Liver (tissue), 9 donors: ENCODE results near the gene NFATC1. TPM values are rescaled to one million over a fixed set of nuclear protein-coding genes. Genes with fewer than 3 reads are reported as not detected.

Source experiments
- DNase-seq: peaks from one replicate; pipeline ENCODE4 v3.0.0-alpha.2; 2017; ENCODE audit warnings: low spot score
- H3K27ac ChIP-seq, 2 donors: one replicate each; pipeline ENCODE4 v1.7.0; 2013; ENCODE audit warnings: inconsistent platforms in 2 of 2, low read length in 2 of 2, control low read depth in 1 of 2, low read depth in 1 of 2, mild to moderate bottlenecking in 1 of 2
- H3K27me3 ChIP-seq, 4 donors: one replicate each; pipeline versions ENCODE4 v1.6.1 to v1.7.0; 2013; ENCODE audit warnings: low read length in 3 of 4, inconsistent platforms in 1 of 4, mild to moderate bottlenecking in 1 of 4, moderate library complexity in 1 of 4; ENCODE audit not compliant: control insufficient read depth in 4 of 4, insufficient read depth in 4 of 4
- H3K36me3 ChIP-seq, 4 donors: one replicate each; pipeline versions ENCODE4 v1.6.1 to v1.7.0; 2013; ENCODE audit warnings: low read length in 3 of 4, mild to moderate bottlenecking in 3 of 4, low read depth in 1 of 4, moderate library complexity in 1 of 4; ENCODE audit not compliant: control insufficient read depth in 4 of 4, insufficient read depth in 3 of 4
- H3K4me1 ChIP-seq, 4 donors: one replicate each; pipeline versions ENCODE4 v1.6.1 to v1.7.0; 2013; ENCODE audit warnings: low read length in 3 of 4, mild to moderate bottlenecking in 3 of 4, moderate library complexity in 1 of 4; ENCODE audit not compliant: control insufficient read depth in 4 of 4, insufficient read depth in 4 of 4
- H3K4me3 ChIP-seq, 3 donors: one replicate each; pipeline versions ENCODE4 v1.6.1 to v1.7.0; 2013; ENCODE audit warnings: low read length in 3 of 3, control low read depth in 1 of 3, low read depth in 1 of 3, mild to moderate bottlenecking in 1 of 3
- H3K9ac ChIP-seq, 2 donors: one replicate each; pipeline ENCODE4 v1.7.0; 2013; ENCODE audit warnings: low read length in 2 of 2, mild to moderate bottlenecking in 2 of 2, moderate library complexity in 2 of 2, control low read depth in 1 of 2, low read depth in 1 of 2
- H3K9me3 ChIP-seq, 4 donors: one replicate each; pipeline versions ENCODE4 v1.6.1 to v1.7.0; 2013; ENCODE audit warnings: low read length in 3 of 4; ENCODE audit not compliant: control insufficient read depth in 4 of 4
- EGR1 ChIP-seq, 2 donors: IDR thresholded peaks; 2 replicates each; pipeline ENCODE4 v1.6.1; 2016 to 2018; ENCODE audit warnings: antibody characterized with exemption in 2 of 2, low read depth in 2 of 2
- FOXA1 ChIP-seq: IDR thresholded peaks from 2 replicates; pipeline ENCODE4 v1.6.1; 2016; ENCODE audit warnings: antibody characterized with exemption
- FOXA2 ChIP-seq: IDR thresholded peaks from 2 replicates; pipeline ENCODE4 v1.6.1; 2016; ENCODE audit warnings: antibody characterized with exemption
- GABPA ChIP-seq, 2 donors: IDR thresholded peaks in 1 of 2; conservative IDR thresholded peaks in 1 of 2; 2 replicates each; pipeline ENCODE4 v1.6.1; 2016; ENCODE audit warnings: antibody characterized with exemption in 2 of 2, mild to moderate bottlenecking in 1 of 2, moderate library complexity in 1 of 2
- HNF4A ChIP-seq, 2 donors: conservative IDR thresholded peaks; 2 replicates each; pipeline ENCODE4 v1.6.1; 2016; ENCODE audit warnings: antibody characterized with exemption in 2 of 2, mild to moderate bottlenecking in 2 of 2
- HNF4G ChIP-seq: IDR thresholded peaks from 2 replicates; pipeline ENCODE4 v1.6.1; 2016; ENCODE audit warnings: antibody characterized with exemption
- JUND ChIP-seq, 2 donors: IDR thresholded peaks; 2 replicates each; pipeline ENCODE4 v1.6.1; 2016; ENCODE audit warnings: antibody characterized with exemption in 2 of 2
- RAD21 ChIP-seq, 2 donors: IDR thresholded peaks; 2 replicates each; pipeline ENCODE4 v1.6.1; 2016; ENCODE audit warnings: antibody characterized with exemption in 2 of 2, mild to moderate bottlenecking in 2 of 2
- RXRA ChIP-seq, 2 donors: IDR thresholded peaks; 2 replicates each; pipeline ENCODE4 v1.6.1; 2017 to 2018; ENCODE audit warnings: antibody characterized with exemption in 2 of 2, mild to moderate bottlenecking in 1 of 2
- SP1 ChIP-seq: IDR thresholded peaks from 2 replicates; pipeline ENCODE4 v1.6.1; 2018; ENCODE audit warnings: antibody characterized with exemption, mild to moderate bottlenecking
- TAF1 ChIP-seq: conservative IDR thresholded peaks from 2 replicates; pipeline ENCODE4 v1.6.1; 2016; ENCODE audit warnings: antibody characterized with exemption, mild to moderate bottlenecking
- YY1 ChIP-seq: IDR thresholded peaks from 2 replicates; pipeline ENCODE4 v1.6.1; 2016; ENCODE audit warnings: antibody characterized with exemption, mild to moderate bottlenecking
- WGBS: extraction: QIAGEN DNeasy Blood & Tissue Kit; methylation state at CpG from one replicate; pipeline ENCODE4 v1.1.7; 2013; 5-methylcytosine and 5-hydroxymethylcytosine counted together
- polyA plus RNA-seq, 2 donors: library from polyadenylated mRNA; stranded (reverse) in 1 of 2; unstranded in 1 of 2; fragments of 200-250 nt in 1 of 2; fragments of >200 nt in 1 of 2; fragmentation: Nextera tagmentation in 1 of 2; extraction: Ambion mirVana in 1 of 2; gene quantifications; one replicate each; pipeline versions ENCODE4 v1.2.1 to v1.2.3, GENCODE V29; 2013 to 2015
- total RNA-seq, 2 donors: library from RNA; depleted of rRNA; stranded (reverse); fragments of >200 nt; gene quantifications; one replicate each; pipeline ENCODE4 v1.2.3, GENCODE V29; 2014
- TF ChIP-seq, protein P1 (sequence below): fragments of 150-350 bp; IDR thresholded peaks from 2 replicates; pipeline ENCODE4 v1.5.1; 2017; ENCODE audit warnings: improper control_type of control experiment, low read depth, low read length; ENCODE audit not compliant: missing input control
- TF ChIP-seq, protein P2 (sequence below): IDR thresholded peaks from 2 replicates; pipeline ENCODE4 v1.6.1; 2016; ENCODE audit warnings: antibody characterized with exemption
- TF ChIP-seq, protein P3 (sequence below): IDR thresholded peaks from 2 replicates; pipeline ENCODE4 v1.6.1; 2016; ENCODE audit warnings: antibody characterized with exemption
- TF ChIP-seq, protein P4 (sequence below): IDR thresholded peaks from 2 replicates; pipeline ENCODE4 v1.6.1; 2016; ENCODE audit warnings: antibody characterized with exemption
- donor health status: healthy.
- donor health status: healthy.
- donor health status: healthy.
- donor health status: healthy.
- donor health status: healthy.

Gene NFATC1
- total and polyA plus RNA-seq, 4 donors, result 0.57 to 2.2 (median 1.3) TPM

- TF ChIP-seq FOXA2 (no peak), GABPA (IDR thresholded peaks at IDR 0.05 in 1 of 2, conservative IDR thresholded peaks at IDR 0.05 in 1 of 2) (no peak)
These were observed 61.5 kb downstream of the NFATC1 start (continued) for GRCh38 chr18:79457239-79457638.

DNA sequence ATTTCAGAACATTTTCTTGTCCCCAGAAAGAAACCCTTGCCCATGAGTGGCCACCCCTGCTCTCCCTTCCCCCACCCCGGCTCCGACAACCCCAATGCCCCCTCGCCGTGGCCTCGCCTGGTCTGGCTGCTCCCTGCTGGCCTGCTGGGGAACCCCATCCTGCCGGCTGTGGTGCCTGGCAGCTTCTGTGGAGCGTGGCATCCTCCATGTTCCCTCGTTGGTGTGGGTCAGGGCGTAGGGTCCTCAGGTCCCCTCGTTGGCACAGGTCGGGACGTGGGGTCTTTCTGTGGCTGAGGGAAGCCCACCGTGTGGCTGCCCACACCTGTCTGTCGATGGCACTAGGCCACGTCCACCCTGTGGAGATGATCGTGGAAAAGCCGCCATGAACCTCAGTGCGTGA, 61.9 kb downstream of the NFATC1 start:
- 91% methylated on average over 18 of the region's 18 CpGs for WGBS

GRCh38 chr18:79458131-79458838, 62.6 kb downstream of the NFATC1 start:
- peaks cover 0 to 2% (median 2%) of the 10 kb centered on the region in 4 donors for H3K36me3 ChIP-seq
- DNase-seq, result no peak
- H3K4me3 ChIP-seq, result no peak overlapping the region
- no peaks in the 10 kb centered on the region for H3K27me3 ChIP-seq
- H3K9ac ChIP-seq, result no peak overlapping the region
- 66% methylated on average over 45 of the region's 45 CpGs for WGBS
- H3K9me3 ChIP-seq, result no peaks in the 10 kb centered on the region
- H3K27ac ChIP-seq, result peak overlapping the region; percentile 3 to 25
- H3K4me1 ChIP-seq, result peaks cover 0 to 1% (median 0%) of the 10 kb centered on the region in 4 donors
- TF ChIP-seq TAF1, result no peak
- no peak for TF ChIP-seq FOXA2
- TF ChIP-seq JUND (IDR thresholded peaks at IDR 0.05), result peak; percentile 88 to 89
- TF ChIP-seq YY1, result no peak
- TF ChIP-seq, protein P1, sequence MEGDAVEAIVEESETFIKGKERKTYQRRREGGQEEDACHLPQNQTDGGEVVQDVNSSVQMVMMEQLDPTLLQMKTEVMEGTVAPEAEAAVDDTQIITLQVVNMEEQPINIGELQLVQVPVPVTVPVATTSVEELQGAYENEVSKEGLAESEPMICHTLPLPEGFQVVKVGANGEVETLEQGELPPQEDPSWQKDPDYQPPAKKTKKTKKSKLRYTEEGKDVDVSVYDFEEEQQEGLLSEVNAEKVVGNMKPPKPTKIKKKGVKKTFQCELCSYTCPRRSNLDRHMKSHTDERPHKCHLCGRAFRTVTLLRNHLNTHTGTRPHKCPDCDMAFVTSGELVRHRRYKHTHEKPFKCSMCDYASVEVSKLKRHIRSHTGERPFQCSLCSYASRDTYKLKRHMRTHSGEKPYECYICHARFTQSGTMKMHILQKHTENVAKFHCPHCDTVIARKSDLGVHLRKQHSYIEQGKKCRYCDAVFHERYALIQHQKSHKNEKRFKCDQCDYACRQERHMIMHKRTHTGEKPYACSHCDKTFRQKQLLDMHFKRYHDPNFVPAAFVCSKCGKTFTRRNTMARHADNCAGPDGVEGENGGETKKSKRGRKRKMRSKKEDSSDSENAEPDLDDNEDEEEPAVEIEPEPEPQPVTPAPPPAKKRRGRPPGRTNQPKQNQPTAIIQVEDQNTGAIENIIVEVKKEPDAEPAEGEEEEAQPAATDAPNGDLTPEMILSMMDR, result no peak
- TF ChIP-seq HNF4A (conservative IDR thresholded peaks at IDR 0.05), result no peak
- TF ChIP-seq, protein P2, sequence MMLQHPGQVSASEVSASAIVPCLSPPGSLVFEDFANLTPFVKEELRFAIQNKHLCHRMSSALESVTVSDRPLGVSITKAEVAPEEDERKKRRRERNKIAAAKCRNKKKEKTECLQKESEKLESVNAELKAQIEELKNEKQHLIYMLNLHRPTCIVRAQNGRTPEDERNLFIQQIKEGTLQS, result no peak
- TF ChIP-seq SP1, result peak; percentile 10
- TF ChIP-seq RXRA (IDR thresholded peaks at IDR 0.05), result no peak
- TF ChIP-seq FOXA1, result no peak
- TF ChIP-seq RAD21 (IDR thresholded peaks at IDR 0.05), result peak in 1 of 2 donors; percentile 27
- TF ChIP-seq, protein P3, sequence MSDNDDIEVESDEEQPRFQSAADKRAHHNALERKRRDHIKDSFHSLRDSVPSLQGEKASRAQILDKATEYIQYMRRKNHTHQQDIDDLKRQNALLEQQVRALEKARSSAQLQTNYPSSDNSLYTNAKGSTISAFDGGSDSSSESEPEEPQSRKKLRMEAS, result no peak
- no peak for TF ChIP-seq EGR1 (IDR thresholded peaks at IDR 0.05; ENCODE audit: low read depth in 2 of 2)
- TF ChIP-seq GABPA (IDR thresholded peaks at IDR 0.05 in 1 of 2, conservative IDR thresholded peaks at IDR 0.05 in 1 of 2), result no peak
- TF ChIP-seq, protein P4, sequence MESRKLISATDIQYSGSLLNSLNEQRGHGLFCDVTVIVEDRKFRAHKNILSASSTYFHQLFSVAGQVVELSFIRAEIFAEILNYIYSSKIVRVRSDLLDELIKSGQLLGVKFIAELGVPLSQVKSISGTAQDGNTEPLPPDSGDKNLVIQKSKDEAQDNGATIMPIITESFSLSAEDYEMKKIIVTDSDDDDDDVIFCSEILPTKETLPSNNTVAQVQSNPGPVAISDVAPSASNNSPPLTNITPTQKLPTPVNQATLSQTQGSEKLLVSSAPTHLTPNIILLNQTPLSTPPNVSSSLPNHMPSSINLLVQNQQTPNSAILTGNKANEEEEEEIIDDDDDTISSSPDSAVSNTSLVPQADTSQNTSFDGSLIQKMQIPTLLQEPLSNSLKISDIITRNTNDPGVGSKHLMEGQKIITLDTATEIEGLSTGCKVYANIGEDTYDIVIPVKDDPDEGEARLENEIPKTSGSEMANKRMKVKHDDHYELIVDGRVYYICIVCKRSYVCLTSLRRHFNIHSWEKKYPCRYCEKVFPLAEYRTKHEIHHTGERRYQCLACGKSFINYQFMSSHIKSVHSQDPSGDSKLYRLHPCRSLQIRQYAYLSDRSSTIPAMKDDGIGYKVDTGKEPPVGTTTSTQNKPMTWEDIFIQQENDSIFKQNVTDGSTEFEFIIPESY, result no peak
- TF ChIP-seq HNF4G, result no peak

More for the DNA sequence above, 61.9 kb downstream of the NFATC1 start:
- H3K36me3 ChIP-seq, result peaks cover 0 to 2% (median 2%) of the 10 kb centered on the region in 4 donors
- no peak for TF ChIP-seq GABPA (IDR thresholded peaks at IDR 0.05 in 1 of 2, conservative IDR thresholded peaks at IDR 0.05 in 1 of 2)
- TF ChIP-seq, protein P1, result no peak
- TF ChIP-seq, protein P2, result no peak
- no peak for TF ChIP-seq RAD21 (IDR thresholded peaks at IDR 0.05)
- TF ChIP-seq FOXA1, result no peak
- TF ChIP-seq HNF4G, result no peak
- no peak overlapping the region for H3K4me3 ChIP-seq
- H3K9ac ChIP-seq, result no peak overlapping the region
- H3K9me3 ChIP-seq, result no peaks in the 10 kb centered on the region
- no peak overlapping the region for H3K27ac ChIP-seq
- peaks cover 0 to 1% (median 0%) of the 10 kb centered on the region in 4 donors for H3K4me1 ChIP-seq
- H3K27me3 ChIP-seq, result no peaks in the 10 kb centered on the region
- DNase-seq, result no peak
